ENCODE data around the gene GOLGA8G. TPM values are rescaled to one million over a fixed set of nuclear protein-coding genes. Genes with fewer than 3 reads are reported as not detected.

GOLGA8G gene
- not detected in 2 replicates for total RNA-seq

DNA sequence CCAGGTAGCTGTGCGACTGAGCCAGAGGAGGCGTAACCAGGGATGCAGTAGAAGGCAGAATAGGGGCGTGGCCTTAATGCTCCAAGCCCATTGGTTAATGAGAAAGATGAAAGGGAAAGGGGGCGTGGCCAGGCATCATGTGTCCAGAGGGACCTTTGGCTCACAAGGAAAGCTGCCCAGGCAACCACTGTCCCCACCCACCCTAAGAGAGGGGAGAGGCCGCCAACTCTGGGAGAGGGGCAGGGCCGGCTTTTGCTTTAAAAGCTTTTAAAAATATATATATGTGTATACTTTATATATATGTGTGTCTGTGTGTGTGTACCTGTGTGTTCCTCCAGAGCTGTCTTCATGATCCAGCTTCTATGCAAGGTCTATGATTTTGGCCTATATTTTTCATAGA is at the start of gene GOLGA8G:
TSS of gene GOLGA8G (minus strand) at position 18 of the 400 bp plus-strand sequence. CDS start 62 bp downstream, outside the sequence.

GRCh38 chr15:28553268-28553667 is 20.5 kb upstream of the GOLGA8G start, which contains the start of gene GOLGA6L25:
GOLGA6L25 (plus strand) TSS chr15:28553568; CDS start chr15:28553629, 61 bp downstream.

Small RNA genes lying within 50 kb of the gene (small RNA-seq; reads per million reads assigned to genes)
- not detected for gene AC138749.2
- gene AC138749.4 = not detected
- gene AC138749.5 = not detected
- not detected for gene MIR4509-3
- gene RF00017 = not detected

Other genes with a start within 250 kb of the GOLGA8G start
- gene HERC2, start 210.8 kb downstream of the GOLGA8G start, total RNA-seq = 37.1 and 47.7 TPM in 2 replicates
- gene GOLGA6L24, start 174.9 kb downstream of the GOLGA8G start, total RNA-seq = not detected in 2 replicates
- gene GOLGA8F, start 154.3 kb downstream of the GOLGA8G start, total RNA-seq = not detected in 2 replicates
- not detected in 2 replicates for gene GOLGA6L25, start 20.6 kb upstream of the GOLGA8G start, total RNA-seq
- 0.73 TPM in 1 of 2 replicates, not detected in the other for gene GOLGA8M, start 179.4 kb upstream of the GOLGA8G start, total RNA-seq